Measurements from ENCODE around the gene SPRYD3.
"Not testable (repeated sequence)": the region's sequence is repeated elsewhere in the genome, so short reads cannot be mapped to it uniquely, and the experiment has no call there.

Gene SPRYD3

GRCh38 chr12:53079226-53080117 lies at the start of gene SPRYD3:
SPRYD3 (minus strand) TSS chr12:53079390; CDS start chr12:53079333, 57 bp downstream.
- DNase-seq = peak; percentile 96

- DNase-seq = no peak
Measured at GRCh38 chr12:53127169-53127568, 48.0 kb upstream of the SPRYD3 start.

- no peak for DNase-seq
Measured at GRCh38 chr12:53124352-53124723, 45.1 kb upstream of the SPRYD3 start.

GRCh38 chr12:53123578-53124351 lies 44.6 kb upstream of the SPRYD3 start:
- DNase-seq = no peak

- DNase-seq = no peak
Measured at GRCh38 chr12:53122961-53123468, 43.8 kb upstream of the SPRYD3 start.

- DNase-seq = no peak
Measured at GRCh38 chr12:53120685-53121525, 41.7 kb upstream of the SPRYD3 start.

- DNase-seq = no peak
Measured at GRCh38 chr12:53118751-53119300, 39.6 kb upstream of the SPRYD3 start.

- no peak for DNase-seq
Measured at GRCh38 chr12:53115891-53116648, 36.9 kb upstream of the SPRYD3 start.

- no peak for DNase-seq
Measured at GRCh38 chr12:53115112-53115890, 36.1 kb upstream of the SPRYD3 start.

GRCh38 chr12:53113951-53114350 lies 34.8 kb upstream of the SPRYD3 start:
- no peak for DNase-seq

GRCh38 chr12:53113136-53113705 lies 34.0 kb upstream of the SPRYD3 start:
- DNase-seq = no peak

GRCh38 chr12:53112431-53112830 lies 33.2 kb upstream of the SPRYD3 start:
- not testable (repeated sequence) for DNase-seq

GRCh38 chr12:53107122-53107521 lies 27.9 kb upstream of the SPRYD3 start:
- DNase-seq = no peak

- no peak for DNase-seq
Measured at GRCh38 chr12:53105712-53106439, 26.7 kb upstream of the SPRYD3 start.

- DNase-seq = no peak
Measured at GRCh38 chr12:53105256-53105655, 26.1 kb upstream of the SPRYD3 start.

- no peak for DNase-seq
Measured at GRCh38 chr12:53103860-53104305, 24.7 kb upstream of the SPRYD3 start.

GRCh38 chr12:53102883-53103807 lies 24.0 kb upstream of the SPRYD3 start, which contains the start of gene SOAT2:
SOAT2 (plus strand) TSS chr12:53103486; CDS start chr12:53103578, 92 bp downstream.
- peak; percentile 26 for DNase-seq
